Transverse colon (tissue), 4 donors: Measurements from ENCODE around the gene KMT2E. TPM values are rescaled to one million over a fixed set of nuclear protein-coding genes. Genes with fewer than 3 reads are reported as not detected.

Source experiments
- DNase-seq: peaks from one replicate; pipeline ENCODE4 v3.0.0-alpha.2; 2019
- H3K27ac ChIP-seq, 4 donors: fragments of 200-600 bp; sonication (generic); 2 replicates each; pipeline ENCODE4 v1.5.1; 2016 to 2018; ENCODE audit warnings: inconsistent platforms in 4 of 4
- H3K27me3 ChIP-seq: fragments of 200-600 bp; sonication (generic); 2 replicates; pipeline ENCODE4 v1.5.1; 2017; ENCODE audit warnings: inconsistent platforms
- H3K36me3 ChIP-seq, 4 donors: fragments of 200-600 bp; sonication (generic); 2 replicates each; pipeline ENCODE4 v1.5.1; 2017 to 2019; ENCODE audit warnings: inconsistent platforms in 4 of 4
- H3K4me1 ChIP-seq, 4 donors: fragments of 200-600 bp; sonication (generic); 2 replicates each; pipeline ENCODE4 v1.5.1; 2017 to 2020; ENCODE audit warnings: inconsistent platforms in 4 of 4
- H3K4me3 ChIP-seq, 4 donors: fragments of 200-600 bp; sonication (generic); 1 replicate in 1 of 4; 2 replicates in 3 of 4; pipeline versions ENCODE4 v1.5.1 to v1.6.1; 2017 to 2019; ENCODE audit warnings: inconsistent platforms in 4 of 4
- H3K9me3 ChIP-seq, 2 donors: fragments of 200-600 bp; sonication (generic); 2 replicates each; pipeline ENCODE4 v1.5.1; 2017 to 2019; ENCODE audit warnings: inconsistent platforms in 2 of 2
- CTCF ChIP-seq, 5 experiments: fragments of 200-600 bp in 3 of 5; fragments of 450-650 bp in 2 of 5; sonication (generic) in 3 of 5; IDR thresholded peaks; 1 replicate in 2 of 5; 2 replicates in 3 of 5; pipeline ENCODE4 v1.5.1; 2016 to 2017; ENCODE audit warnings: antibody characterized with exemption in 5 of 5, inconsistent platforms in 3 of 5, mild to moderate bottlenecking in 2 of 5, moderate library complexity in 1 of 5
- EP300 ChIP-seq: sonication (generic); formaldehyde crosslinking; IDR thresholded peaks from one replicate; pipeline ENCODE4 v1.6.1; 2017; ENCODE audit warnings: antibody characterized with exemption, low read depth
- POLR2A ChIP-seq: fragments of 450-650 bp; IDR thresholded peaks from one replicate; pipeline ENCODE4 v1.6.1; 2016; ENCODE audit warnings: antibody characterized with exemption, mild to moderate bottlenecking, moderate library complexity
- POLR2AphosphoS5 ChIP-seq, 3 donors: sonication (generic); formaldehyde crosslinking; IDR thresholded peaks; one replicate each; pipeline ENCODE4 v1.6.1; 2016; ENCODE audit warnings: antibody characterized with exemption in 3 of 3
- WGBS, 2 donors: methylation state at CpG; one replicate each; pipeline ENCODE4 v1.1.5; 2018; ENCODE audit warnings: low coverage in 1 of 2; 5-methylcytosine and 5-hydroxymethylcytosine counted together
- in situ Hi-C, 4 donors: fragments of 200-750 bp; cut with MboI; loops; one replicate each; pipeline versions ENCODE4 v1.15.0 to v1.15.1; 2017; ENCODE audit warnings: low sequenced_read_pairs in 3 of 4, low pct_ligation_motif_present in 1 of 4, low pct_unique_long_range_greater_than_20kb in 1 of 4
- intact Hi-C: fragments of 100-400 bp; cut with DNase I; formaldehyde crosslinking; loops from one replicate; pipeline ENCODE4 v1.15.1; 2023; ENCODE audit warnings: low total_unique reads
- total RNA-seq, 4 donors: library from RNA; depleted of rRNA; stranded (reverse); fragments of >200 nt; gene quantifications; one replicate each; pipeline ENCODE4 v1.1.0, GENCODE V29; 2016

Gene KMT2E
- total RNA-seq, 4 donors from 2014 or later: 86.8 to 362 (median 178) TPM

- 91 to 100% methylated on average over 1 to 5 of the region's 5 CpGs for WGBS, 2 donors
- no peaks in the 10 kb centered on the region for H3K27me3 ChIP-seq
- intact Hi-C loops (no loop called here), in situ Hi-C loops (no loop called here)
- no peaks in the 10 kb centered on the region for H3K36me3 ChIP-seq
- H3K4me3 ChIP-seq: no peak overlapping the region
- H3K4me1 ChIP-seq: no peaks in the 10 kb centered on the region
- TF ChIP-seq POLR2AphosphoS5 (IDR thresholded peaks at IDR 0.05) (no peak), POLR2A (no peak), CTCF (IDR thresholded peaks at IDR 0.05) (no peak), EP300 (no peak)
- DNase-seq: no peak
- no peak overlapping the region for H3K27ac ChIP-seq
- H3K9me3 ChIP-seq: no peaks in the 10 kb centered on the region
Measured at GRCh38 chr7:105132335-105132734, 118.3 kb downstream of the KMT2E start.

DNA sequence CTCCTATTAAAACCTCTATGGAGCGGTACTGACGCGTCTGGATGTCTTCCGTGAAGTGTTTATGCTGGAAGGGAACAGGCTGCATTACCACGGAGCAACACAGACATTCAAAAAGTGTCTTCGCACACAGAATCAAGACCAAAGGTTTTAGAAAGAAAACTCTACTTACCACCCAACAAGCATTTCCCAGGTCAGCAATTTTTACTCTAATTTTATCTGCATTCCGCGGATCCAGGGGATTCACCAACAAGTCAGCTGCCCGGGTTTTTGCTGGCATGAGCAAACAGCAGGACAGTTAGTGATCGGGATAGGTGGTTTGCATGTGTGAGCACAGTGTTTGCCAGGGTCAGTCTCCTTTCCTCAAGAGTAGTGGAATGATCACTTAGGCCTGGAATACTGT lies 118.8 kb downstream of the KMT2E start:
- Histone ChIP-seq H3K9me3 (no peaks in the 10 kb centered on the region), H3K27ac (no peak overlapping the region), H3K36me3 (no peaks in the 10 kb centered on the region), H3K27me3 (no peaks in the 10 kb centered on the region), H3K4me1 (no peaks in the 10 kb centered on the region), H3K4me3 (no peak overlapping the region)
- intact Hi-C loops: no loop called here
- no peak for DNase-seq
- 88 to 96% methylated on average over 9 to 10 of the region's 10 CpGs for WGBS, 2 donors
- in situ Hi-C loops: no loop called here
- TF ChIP-seq EP300 (no peak), CTCF (IDR thresholded peaks at IDR 0.05) (no peak), POLR2AphosphoS5 (IDR thresholded peaks at IDR 0.05) (no peak), POLR2A (no peak)

GRCh38 chr7:105133358-105133757 lies 119.4 kb downstream of the KMT2E start:
- Histone ChIP-seq H3K27me3 (no peaks in the 10 kb centered on the region), H3K4me1 (no peaks in the 10 kb centered on the region), H3K9me3 (no peaks in the 10 kb centered on the region), H3K27ac (no peak overlapping the region), H3K36me3 (no peaks in the 10 kb centered on the region), H3K4me3 (no peak overlapping the region)
- WGBS, 2 donors: 90 to 99% methylated on average over 2 to 7 of the region's 7 CpGs
- no peak for DNase-seq
- in situ Hi-C loops (no loop called here), intact Hi-C loops (no loop called here)
- no peak for TF ChIP-seq EP300
- no peak for TF ChIP-seq POLR2A
- no peak for TF ChIP-seq POLR2AphosphoS5 (IDR thresholded peaks at IDR 0.05)
- TF ChIP-seq CTCF (IDR thresholded peaks at IDR 0.05): no peak

- peaks cover 0 to 7% (median 0%) of the 10 kb centered on the region in 4 donors for H3K36me3 ChIP-seq
- H3K4me1 ChIP-seq: no peaks in the 10 kb centered on the region
- intact Hi-C loops (loop anchor here (2.0 kb wide), 1 partner anchor 67 kb away; no protein-coding TSS in a partner anchor), in situ Hi-C loops (no loop called here)
- no peak for DNase-seq
- no peak overlapping the region for H3K27ac ChIP-seq
- TF ChIP-seq CTCF (IDR thresholded peaks at IDR 0.05): no peak
- TF ChIP-seq EP300: no peak
- TF ChIP-seq POLR2AphosphoS5 (IDR thresholded peaks at IDR 0.05): no peak
- no peak for TF ChIP-seq POLR2A
- H3K27me3 ChIP-seq: no peaks in the 10 kb centered on the region
- H3K4me3 ChIP-seq: no peak overlapping the region
- no peaks in the 10 kb centered on the region for H3K9me3 ChIP-seq
- WGBS, 2 donors: 83 to 85% methylated on average over 1 to 9 of the region's 9 CpGs
Measured at GRCh38 chr7:105133986-105134655, 120.1 kb downstream of the KMT2E start.
